HEK293T (cell line): ENCODE data around the gene CPNE2.
A peak's percentile ranks its signal among the peaks of the same experiment; 100 is the strongest.

Source experiments
- ARNT ChIP-seq: fragments of 450-650 bp; IDR thresholded peaks from 2 replicates; pipeline ENCODE4 v1.6.1; 2017; ENCODE audit warnings: mild to moderate bottlenecking
- BHLHE40 ChIP-seq: fragments of 450-650 bp; IDR thresholded peaks from 2 replicates; pipeline ENCODE4 v1.6.1; 2016; ENCODE audit warnings: mild to moderate bottlenecking, moderate library complexity, borderline replicate concordance
- ELF4 ChIP-seq: fragments of 450-650 bp; IDR thresholded peaks from 2 replicates; pipeline ENCODE4 v1.6.1; 2017; ENCODE audit warnings: antibody characterized with exemption
- FOXK2 ChIP-seq: fragments of 450-650 bp; IDR thresholded peaks from 2 replicates; pipeline ENCODE4 v1.6.1; 2016; ENCODE audit warnings: mild to moderate bottlenecking
- FOXM1 ChIP-seq: fragments of 450-650 bp; IDR thresholded peaks from 2 replicates; pipeline ENCODE4 v1.6.1; 2017; ENCODE audit warnings: mild to moderate bottlenecking, borderline replicate concordance
- SP1 ChIP-seq: fragments of 450-650 bp; IDR thresholded peaks from 2 replicates; pipeline ENCODE4 v1.6.1; 2017
- SUZ12 ChIP-seq: fragments of 450-650 bp; IDR thresholded peaks from 2 replicates; pipeline ENCODE4 v1.6.1; 2016; ENCODE audit warnings: mild to moderate bottlenecking
- ZNF384 ChIP-seq: fragments of 450-650 bp; IDR thresholded peaks from 2 replicates; pipeline ENCODE4 v1.6.1; 2016

- TF ChIP-seq FOXM1 (no peak), FOXK2 (no peak), SP1 (no peak), ELF4 (no peak), ZNF384 (peak; percentile 83), BHLHE40 (no peak), SUZ12 (no peak), ARNT (no peak)
Observed at GRCh38 chr16:57188711-57189002, 96.3 kb downstream of the CPNE2 start.
